ENCODE results near the gene TPPP2. TPM values are rescaled to one million over a fixed set of nuclear protein-coding genes. Genes with fewer than 3 reads are reported as not detected.
"Not testable (repeated sequence)": the region's sequence is repeated elsewhere in the genome, so short reads cannot be mapped to it uniquely, and the experiment has no call there.

The TPPP2 gene
- total RNA-seq, 2 experiments from 2014 or later, result not detected

DNA sequence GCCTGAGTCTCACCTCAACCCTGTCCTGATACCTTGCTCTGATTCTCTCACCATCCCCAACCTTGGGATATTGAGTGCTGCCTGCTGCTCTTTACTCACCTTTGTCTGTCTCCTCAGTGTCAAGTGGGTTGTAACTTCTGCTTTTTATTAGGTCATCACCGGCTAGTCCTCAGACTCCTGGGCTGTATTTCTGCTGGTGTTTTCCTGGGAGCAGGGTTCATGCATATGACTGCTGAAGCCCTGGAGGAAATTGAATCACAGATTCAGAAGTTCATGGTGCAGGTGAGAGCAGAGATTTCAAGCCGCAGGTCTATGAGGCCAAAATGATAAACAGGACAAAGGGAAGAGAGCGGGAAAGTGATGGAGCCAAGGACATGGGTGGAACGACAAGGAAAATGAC is 30.4 kb upstream of the TPPP2 start:
- intact Hi-C loops (cut with micrococcal nuclease), result no loop called here
- H3K9me3 Mint-ChIP-seq, result no peaks in the 10 kb centered on the region
- TF ChIP-seq, protein P1, sequence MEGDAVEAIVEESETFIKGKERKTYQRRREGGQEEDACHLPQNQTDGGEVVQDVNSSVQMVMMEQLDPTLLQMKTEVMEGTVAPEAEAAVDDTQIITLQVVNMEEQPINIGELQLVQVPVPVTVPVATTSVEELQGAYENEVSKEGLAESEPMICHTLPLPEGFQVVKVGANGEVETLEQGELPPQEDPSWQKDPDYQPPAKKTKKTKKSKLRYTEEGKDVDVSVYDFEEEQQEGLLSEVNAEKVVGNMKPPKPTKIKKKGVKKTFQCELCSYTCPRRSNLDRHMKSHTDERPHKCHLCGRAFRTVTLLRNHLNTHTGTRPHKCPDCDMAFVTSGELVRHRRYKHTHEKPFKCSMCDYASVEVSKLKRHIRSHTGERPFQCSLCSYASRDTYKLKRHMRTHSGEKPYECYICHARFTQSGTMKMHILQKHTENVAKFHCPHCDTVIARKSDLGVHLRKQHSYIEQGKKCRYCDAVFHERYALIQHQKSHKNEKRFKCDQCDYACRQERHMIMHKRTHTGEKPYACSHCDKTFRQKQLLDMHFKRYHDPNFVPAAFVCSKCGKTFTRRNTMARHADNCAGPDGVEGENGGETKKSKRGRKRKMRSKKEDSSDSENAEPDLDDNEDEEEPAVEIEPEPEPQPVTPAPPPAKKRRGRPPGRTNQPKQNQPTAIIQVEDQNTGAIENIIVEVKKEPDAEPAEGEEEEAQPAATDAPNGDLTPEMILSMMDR (IDR thresholded peaks at IDR 0.05), result no peak
- H3K36me3 Mint-ChIP-seq (ENCODE audit: low read depth), result peaks cover 23% of the 10 kb centered on the region
- no peaks in the 10 kb centered on the region for H3K27me3 Mint-ChIP-seq
- no peak overlapping the region for H3K4me3 Mint-ChIP-seq
- POLR2A ChIA-PET, result interaction anchor here (1.0 to 1.7 kb wide), 3 partner anchors 10 to 90 kb away, joined by 3 to 4 read pairs (median 4); partner anchors contain the start of gene METTL17
- CTCF ChIA-PET, result interaction anchor here (1.4 to 12.6 kb wide), 5 partner anchors 16 to 94 kb away, joined by 3 to 208 read pairs (median 7); no protein-coding TSS in a partner anchor
- no peak overlapping the region for H3K27ac Mint-ChIP-seq
- H3K4me1 Mint-ChIP-seq (ENCODE audit: low read depth), result peaks cover 7% of the 10 kb centered on the region
- ATAC-seq (no peak), DNase-seq (no peak)

DNA sequence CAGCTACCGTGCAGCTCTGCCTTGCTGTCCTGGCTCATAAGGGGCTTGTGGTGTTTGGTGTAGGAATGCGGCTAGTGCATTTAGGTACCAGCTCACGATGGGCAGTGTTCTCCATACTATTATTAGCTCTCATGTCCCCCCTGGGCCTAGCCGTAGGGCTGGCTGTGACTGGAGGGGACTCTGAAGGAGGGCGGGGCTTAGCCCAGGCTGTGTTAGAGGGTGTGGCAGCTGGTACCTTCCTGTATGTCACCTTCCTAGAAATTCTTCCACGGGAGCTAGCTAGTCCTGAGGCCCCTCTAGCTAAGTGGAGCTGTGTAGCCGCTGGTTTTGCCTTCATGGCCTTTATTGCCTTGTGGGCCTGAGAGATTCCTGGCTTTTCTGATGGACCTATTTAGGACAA is 28.8 kb upstream of the TPPP2 start:
- no peak for DNase-seq
- no peaks in the 10 kb centered on the region for H3K27me3 Mint-ChIP-seq
- no peak for ATAC-seq
- H3K4me1 Mint-ChIP-seq (ENCODE audit: low read depth), result peaks cover 3% of the 10 kb centered on the region
- H3K36me3 Mint-ChIP-seq (ENCODE audit: low read depth), result peaks cover 7% of the 10 kb centered on the region
- no peak overlapping the region for H3K27ac Mint-ChIP-seq
- TF ChIP-seq, protein P1 (IDR thresholded peaks at IDR 0.05), result no peak
- H3K4me3 Mint-ChIP-seq, result no peak overlapping the region
- ChIA-PET POLR2A (no interaction called here), CTCF (interaction anchor here (1.3 to 12.6 kb wide), 2 partner anchors 14 to 29 kb away, joined by 3 to 208 read pairs; no protein-coding TSS in a partner anchor)
- no peaks in the 10 kb centered on the region for H3K9me3 Mint-ChIP-seq
- intact Hi-C loops (cut with micrococcal nuclease), result no loop called here

DNA sequence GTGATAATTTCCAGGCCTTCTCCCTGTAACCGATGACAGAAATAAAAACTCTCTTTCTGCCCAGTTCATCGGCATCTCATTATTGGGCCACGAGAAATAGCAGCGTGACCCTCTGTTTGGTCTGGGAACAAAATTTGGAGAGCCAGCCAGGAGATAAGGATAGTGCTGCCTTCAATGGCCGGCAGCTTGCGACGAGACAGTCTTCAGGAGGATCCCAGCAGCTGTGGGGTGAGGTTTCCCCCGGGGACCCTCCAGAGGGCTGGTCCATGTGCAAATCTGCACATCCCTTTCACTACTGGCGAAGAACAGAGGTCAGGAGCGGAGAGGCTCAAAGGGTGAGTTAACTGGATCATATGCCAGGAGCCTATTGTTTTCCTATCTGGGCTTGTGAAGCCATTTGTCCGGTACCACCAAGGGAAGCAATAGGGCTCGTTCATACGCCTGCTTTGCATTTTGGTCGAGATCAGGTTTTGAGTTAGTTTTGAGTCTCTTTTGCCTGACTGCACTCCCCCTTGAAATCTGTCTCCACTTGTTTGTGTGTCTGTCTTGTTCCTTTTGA is 26.1 kb upstream of the TPPP2 start:
- H3K27ac Mint-ChIP-seq, result no peak overlapping the region
- POLR2A ChIA-PET, result no interaction called here
- H3K9me3 Mint-ChIP-seq, result no peaks in the 10 kb centered on the region
- TF ChIP-seq, protein P1 (IDR thresholded peaks at IDR 0.05), result no peak
- no peaks in the 10 kb centered on the region for H3K27me3 Mint-ChIP-seq
- intact Hi-C loops (cut with micrococcal nuclease), result no loop called here
- CTCF ChIA-PET, result interaction anchor here (0.5 to 12.6 kb wide), 3 partner anchors 12 to 89 kb away, joined by 4 to 208 read pairs (median 5); no protein-coding TSS in a partner anchor
- DNase-seq (no peak), ATAC-seq (no peak)
- no peaks in the 10 kb centered on the region for H3K36me3 Mint-ChIP-seq (ENCODE audit: low read depth)
- no peak overlapping the region for H3K4me3 Mint-ChIP-seq
- H3K4me1 Mint-ChIP-seq (ENCODE audit: low read depth), result no peaks in the 10 kb centered on the region

DNA sequence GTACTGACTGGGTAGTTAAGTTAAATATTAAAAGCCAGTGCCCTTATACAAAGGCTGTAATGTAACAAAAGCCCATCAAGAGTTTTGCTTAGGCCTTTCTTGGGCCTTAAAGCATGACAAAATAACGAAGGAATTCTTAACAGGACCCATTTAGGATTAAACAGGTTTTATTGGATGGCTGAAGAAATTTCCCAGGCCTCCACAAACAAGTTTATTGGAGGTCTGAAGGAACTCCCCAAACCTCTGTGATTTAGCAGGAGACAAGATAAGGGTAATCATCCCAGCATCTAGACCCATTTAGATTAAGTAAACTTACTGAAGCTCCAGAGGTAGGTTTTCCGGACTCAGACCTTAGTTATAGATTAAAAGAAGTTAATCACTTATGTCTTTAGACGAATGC is 20.3 kb upstream of the TPPP2 start:
- not testable (repeated sequence) for H3K27ac Mint-ChIP-seq

DNA sequence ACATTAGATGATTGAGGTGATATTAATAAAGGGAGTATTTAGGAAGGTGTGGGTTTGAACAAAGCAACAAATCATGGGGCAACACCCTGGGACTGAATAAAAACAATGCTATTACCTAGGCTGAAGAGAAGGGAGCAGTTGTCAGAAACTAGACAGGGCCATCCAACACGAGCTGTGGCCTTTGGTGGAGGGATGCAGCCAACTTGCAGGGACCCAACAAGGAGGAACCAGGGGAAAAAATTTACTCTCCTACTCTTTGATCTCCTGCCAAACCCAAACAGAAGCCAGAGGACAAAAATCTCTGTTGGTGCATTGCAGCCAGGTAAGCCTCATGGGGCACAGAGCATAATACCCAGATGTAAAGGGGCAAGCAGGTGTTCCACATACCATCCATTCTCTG is 18.9 kb upstream of the TPPP2 start:
- Mint-ChIP-seq H3K27ac (no peak overlapping the region), H3K4me1 (ENCODE audit: low read depth) (no peaks in the 10 kb centered on the region), H3K9me3 (no peaks in the 10 kb centered on the region), H3K27me3 (peaks cover 12% of the 10 kb centered on the region), H3K4me3 (no peak overlapping the region), H3K36me3 (ENCODE audit: low read depth) (no peaks in the 10 kb centered on the region)
- CTCF ChIA-PET, result interaction anchor here (1.7 to 15.2 kb wide), 6 partner anchors 10 to 138 kb away, joined by 5 to 267 read pairs (median 213); partner anchors contain the start of genes RNASE7, SLC39A2, TMEM253 and ZNF219
- POLR2A ChIA-PET, result interaction anchor here (0.9 to 1.2 kb wide), 3 partner anchors 29 to 93 kb away, joined by 3 read pairs; no protein-coding TSS in a partner anchor
- DNase-seq, result no peak
- TF ChIP-seq, protein P1 (IDR thresholded peaks at IDR 0.05), result no peak
- no peak for ATAC-seq
- intact Hi-C loops (cut with micrococcal nuclease), result no loop called here

More for the DNA sequence above, 20.3 kb upstream of the TPPP2 start:
- H3K9me3 Mint-ChIP-seq; intact Hi-C loops (cut with micrococcal nuclease); H3K36me3 Mint-ChIP-seq (ENCODE audit: low read depth); DNase-seq; POLR2A ChIA-PET; ATAC-seq; H3K4me1 Mint-ChIP-seq (ENCODE audit: low read depth); H3K4me3 Mint-ChIP-seq: not testable (repeated sequence)
- peaks cover 12% of the 10 kb centered on the region for H3K27me3 Mint-ChIP-seq
- CTCF ChIA-PET, result interaction anchor here (1.5 to 12.4 kb wide), 4 partner anchors 9 to 38 kb away, joined by 6 to 218 read pairs (median 110); partner anchors contain the start of genes RNASE7 and SLC39A2

Measured in activated CD8-positive, alpha-beta T cell treated with anti-CD3 and anti-CD28 coated beads for 36 hours (primary cell).